HCT116 (cell line): ENCODE results near the gene MYL5. TPM values are rescaled to one million over a fixed set of nuclear protein-coding genes. Genes with fewer than 3 reads are reported as not detected.

Experiments
- ATAC-seq: fragments of 200-7000 bp; cut with Tn5 transposase; 2 replicates; pipeline ENCODE4 v1.9.1; 2020; ENCODE audit warnings: mild to moderate bottlenecking, moderate library complexity
- BruUV-seq: library from RNA; stranded (reverse); fragments of 400-500 nt; replicated peaks from 2 replicates; lab custom pipeline; 2021; lab: Mats Ljungman, UMichigan
- CTCF ChIA-PET: fragments of 300-600 bp; sonication (Branson Sonifier 250); formaldehyde crosslinking; loops from one replicate; lab custom pipeline; 2021; ENCODE audit warnings: antibody characterized with exemption; lab: Charles Lee
- POLR2A ChIA-PET: fragments of 300-600, 350-600 bp; sonication (Branson Sonifier 250); formaldehyde crosslinking; loops from one replicate; lab custom pipeline; 2021; ENCODE audit warnings: antibody characterized with exemption; lab: Charles Lee
- RAD21 ChIA-PET, 2 experiments: fragments of 300-600 bp; sonication (Branson Sonifier 250); formaldehyde crosslinking; loops; one replicate each; lab custom pipeline; 2023; ENCODE audit warnings: low total read pairs in 2 of 2; ENCODE audit not compliant: uncharacterized antibody in 2 of 2, unreplicated experiment in 2 of 2, low non-redundant PET in 1 of 2; lab: Charles Lee
- DNase-seq: peaks from one replicate; pipeline ENCODE4 v3.0.0-alpha.2; 2010; ENCODE audit warnings: low read depth, low spot score
- H2AFZ ChIP-seq: fragments of 200-600 bp; shearing (Covaris generic), sonication (generic); 2 replicates; pipeline ENCODE4 v1.6.1; 2017; ENCODE audit warnings: low read depth, mixed run types, mixed read lengths, antibody characterized with exemption, low read length; ENCODE audit not compliant: poor library complexity, severe bottlenecking
- H3K27ac ChIP-seq: 2 replicates; pipeline ENCODE4 v1.5.1; 2012; ENCODE audit warnings: low read depth, low read length
- H3K27me3 ChIP-seq: fragments of 200-600 bp; sonication (generic); 2 replicates; pipeline ENCODE4 v1.6.1; 2016; ENCODE audit warnings: mixed run types, low read length, mixed read lengths; ENCODE audit not compliant: insufficient read depth
- H3K36me3 ChIP-seq, 2 experiments: fragments of 200-500 bp in 1 of 2; fragments of 200-600 bp in 1 of 2; sonication (Bioruptor generic) in 1 of 2; sonication (generic) in 1 of 2; 2 replicates each; pipeline versions ENCODE4 v1.5.1 to v1.6.1; 2014 to 2016; ENCODE audit warnings: low read length in 2 of 2, inconsistent platforms in 1 of 2, mixed read lengths in 1 of 2, mixed run types in 1 of 2; ENCODE audit not compliant: insufficient read depth in 2 of 2, control insufficient read depth in 1 of 2
- H3K4me1 ChIP-seq, 2 experiments: fragments of 200-600 bp in 1 of 2; sonication (generic) in 1 of 2; 2 replicates each; pipeline versions ENCODE4 v1.5.1 to v1.6.1; 2012 to 2017; ENCODE audit warnings: low read length in 2 of 2, inconsistent platforms in 1 of 2, mild to moderate bottlenecking in 1 of 2, mixed read lengths in 1 of 2, mixed run types in 1 of 2, moderate library complexity in 1 of 2; ENCODE audit not compliant: insufficient read depth in 2 of 2, control insufficient read depth in 1 of 2
- H3K4me2 ChIP-seq: fragments of 200-600 bp; sonication (generic); 2 replicates; pipeline ENCODE4 v1.6.1; 2017; ENCODE audit warnings: mixed run types, low read length, mixed read lengths
- H3K4me3 ChIP-seq, 2 experiments: fragments of 200-600 bp in 1 of 2; sonication (generic) in 1 of 2; replicated peaks in 1 of 2; 2 replicates each; pipeline ENCODE4 v1.5.1; 2011 to 2016; ENCODE audit warnings: low read length in 2 of 2, control low read depth in 1 of 2, low read depth in 1 of 2, mild to moderate bottlenecking in 1 of 2, mixed read lengths in 1 of 2, mixed run types in 1 of 2
- H3K79me2 ChIP-seq: fragments of 200-600 bp; sonication (generic); 2 replicates; pipeline ENCODE4 v1.6.1; 2017; ENCODE audit warnings: mild to moderate bottlenecking, mixed run types, low read length, moderate library complexity, mixed read lengths; ENCODE audit not compliant: insufficient read depth
- H3K9ac ChIP-seq: fragments of 200-600 bp; sonication (generic); 2 replicates; pipeline ENCODE4 v1.6.1; 2016; ENCODE audit warnings: low read length, mixed read lengths
- H3K9me2 ChIP-seq: fragments of 200-600 bp; sonication (generic), shearing (Covaris generic); 2 replicates; pipeline ENCODE4 v1.6.1; 2017; ENCODE audit warnings: mixed run types, mild to moderate bottlenecking, moderate library complexity; ENCODE audit not compliant: insufficient read depth
- H3K9me3 ChIP-seq, 2 experiments: fragments of 200-500 bp in 1 of 2; fragments of 200-600 bp in 1 of 2; sonication (Bioruptor generic) in 1 of 2; sonication (generic) in 1 of 2; 2 replicates each; pipeline ENCODE4 v1.6.1; 2014 to 2017; ENCODE audit warnings: low read length in 2 of 2, mixed read lengths in 2 of 2, inconsistent platforms in 1 of 2, low read depth in 1 of 2, mild to moderate bottlenecking in 1 of 2, mixed run types in 1 of 2, moderate library complexity in 1 of 2; ENCODE audit not compliant: control insufficient read depth in 1 of 2, insufficient read depth in 1 of 2
- H4K20me1 ChIP-seq: fragments of 200-600 bp; sonication (generic), shearing (Covaris generic); 2 replicates; pipeline ENCODE4 v1.6.1; 2017; ENCODE audit warnings: mixed run types, mild to moderate bottlenecking, moderate library complexity; ENCODE audit not compliant: insufficient read depth
- EZH2phosphoT487 ChIP-seq: fragments of 200-600 bp; IDR thresholded peaks from 2 replicates; pipeline ENCODE4 v1.6.1; 2018; ENCODE audit warnings: antibody characterized with exemption, borderline replicate concordance
- JUND ChIP-seq: IDR thresholded peaks from 2 replicates; pipeline ENCODE4 v1.6.1; 2012
- POLR2A ChIP-seq: IDR thresholded peaks from 2 replicates; pipeline ENCODE4 v1.7.0; 2011; ENCODE audit warnings: borderline replicate concordance; ENCODE audit not compliant: insufficient read depth, insufficient read length; ENCODE audit errors: extremely low read depth
- RAD21 ChIP-seq: IDR thresholded peaks from 2 replicates; pipeline ENCODE4 v1.6.1; 2012; ENCODE audit warnings: low read depth, mild to moderate bottlenecking
- TCF7L2 ChIP-seq: IDR thresholded peaks from 2 replicates; pipeline ENCODE4 v1.7.0; 2011; ENCODE audit warnings: borderline replicate concordance, inconsistent platforms; ENCODE audit not compliant: insufficient read depth, insufficient read length; ENCODE audit errors: extremely low read depth
- intact Hi-C: fragments of 100-400 bp; cut with micrococcal nuclease; formaldehyde crosslinking; loops from 2 replicates; pipeline ENCODE4 v1.10.0; 2022
- total RNA-seq: library from RNA; stranded (reverse); gene quantifications from one replicate; pipeline ENCODE4 v1.2.1, GENCODE V29; 2021; ENCODE audit not compliant: unreplicated experiment

MYL5 gene
- total RNA-seq, 1 experiment from 2014 or later = 14.0 TPM

GRCh38 chr4:664713-665231 is 9.6 kb upstream of the MYL5 start:
- Histone ChIP-seq H3K4me1 (no peaks in the 10 kb centered on the region), H3K79me2 (no peaks in the 10 kb centered on the region), H3K27ac (no peak overlapping the region), H3K9me3 (no peaks in the 10 kb centered on the region), H4K20me1 (no peaks in the 10 kb centered on the region), H3K9me2 (no peaks in the 10 kb centered on the region), H3K36me3 (no peaks in the 10 kb centered on the region), H3K4me2 (no peak overlapping the region), H2AFZ (no peak overlapping the region), H3K4me3 (no peak overlapping the region), H3K9ac (no peak overlapping the region), H3K27me3 (no peaks in the 10 kb centered on the region)
- no peak for ATAC-seq
- DNase-seq = no peak
- POLR2A ChIA-PET = no interaction called here
- TF ChIP-seq EZH2phosphoT487 = no peak
- RAD21 ChIA-PET = no interaction called here
- no TSS peak for BruUV-seq
- intact Hi-C loops = no loop called here
- CTCF ChIA-PET = no interaction called here

GRCh38 chr4:665381-665750 is 9.0 kb upstream of the MYL5 start:
- H3K4me3 ChIP-seq = no peak overlapping the region
- ChIA-PET RAD21 (no interaction called here), CTCF (no interaction called here)
- H3K36me3 ChIP-seq = no peaks in the 10 kb centered on the region
- BruUV-seq = no TSS peak
- no peak for ATAC-seq
- peaks cover 0 to under 1% of the 10 kb centered on the region in 2 experiments; a peak in 1 of 4 replicates for H3K4me1 ChIP-seq
- no peaks in the 10 kb centered on the region for H3K79me2 ChIP-seq
- no peaks in the 10 kb centered on the region for H3K9me3 ChIP-seq
- no peak overlapping the region for H2AFZ ChIP-seq
- H3K9me2 ChIP-seq = no peaks in the 10 kb centered on the region
- intact Hi-C loops = no loop called here
- no peak for DNase-seq
- no peaks in the 10 kb centered on the region for H4K20me1 ChIP-seq
- H3K27ac ChIP-seq = no peak overlapping the region
- no peak for TF ChIP-seq TCF7L2
- TF ChIP-seq JUND = no peak
- no peak for TF ChIP-seq POLR2A
- TF ChIP-seq RAD21 = no peak
- TF ChIP-seq, all 23 proteins: peak for 0
- POLR2A ChIA-PET = no interaction called here
- Histone ChIP-seq H3K27me3 (no peaks in the 10 kb centered on the region), H3K9ac (no peak overlapping the region), H3K4me2 (no peak overlapping the region)
